ENCODE results near the gene P2RY11.
A peak's percentile ranks its signal among the peaks of the same experiment; 100 is the strongest.

Gene P2RY11

GRCh38 chr19:10111405-10111811 is at the start of gene P2RY11:
Gene P2RY11 (plus strand): TSS chr19:10111693. CDS start chr19:10111722, 29 bp downstream.
- DNase-seq = no peak

GRCh38 chr19:10061717-10062310 is 49.7 kb upstream of the P2RY11 start:
- no peak for DNase-seq

- DNase-seq = no peak
These were observed 43.3 kb upstream of the P2RY11 start for GRCh38 chr19:10068205-10068604.

GRCh38 chr19:10069046-10069445 is 42.4 kb upstream of the P2RY11 start:
- DNase-seq = no peak

- no peak for DNase-seq
These were observed 40.6 kb upstream of the P2RY11 start for GRCh38 chr19:10070730-10071446.

GRCh38 chr19:10074153-10074552 is 37.3 kb upstream of the P2RY11 start:
- DNase-seq = peak; percentile 46

GRCh38 chr19:10076535-10076934 is 35.0 kb upstream of the P2RY11 start:
- DNase-seq = no peak

GRCh38 chr19:10078329-10078728 is 33.2 kb upstream of the P2RY11 start:
- no peak for DNase-seq

- DNase-seq = no peak
These were observed 32.5 kb upstream of the P2RY11 start for GRCh38 chr19:10079031-10079453.

- no peak for DNase-seq
These were observed 27.6 kb upstream of the P2RY11 start for GRCh38 chr19:10083911-10084310.

GRCh38 chr19:10084803-10085202 is 26.7 kb upstream of the P2RY11 start:
- no peak for DNase-seq

GRCh38 chr19:10085641-10086590 is 25.6 kb upstream of the P2RY11 start, which contains the start of gene SHFL:
Gene SHFL (plus strand): TSS chr19:10086317. CDS start chr19:10086428, 111 bp downstream.
- DNase-seq = no peak

GRCh38 chr19:10086591-10087192 is 24.8 kb upstream of the P2RY11 start:
- no peak for DNase-seq

- no peak for DNase-seq
These were observed 24.0 kb upstream of the P2RY11 start for GRCh38 chr19:10087296-10088061.

- no peak for DNase-seq
These were observed 22.4 kb upstream of the P2RY11 start for GRCh38 chr19:10088949-10089554.

GRCh38 chr19:10089801-10090375 is 21.6 kb upstream of the P2RY11 start:
- no peak for DNase-seq

GRCh38 chr19:10091370-10091687 is 20.2 kb upstream of the P2RY11 start:
- no peak for DNase-seq

- no peak for DNase-seq
These were observed 19.4 kb upstream of the P2RY11 start for GRCh38 chr19:10091895-10092641.

- DNase-seq = no peak
These were observed 18.7 kb upstream of the P2RY11 start for GRCh38 chr19:10092648-10093294.

Data from NCI-H82 (cell line).